Stomach (tissue), 9 donors: Measurements from ENCODE around the gene IWS1. TPM values are rescaled to one million over a fixed set of nuclear protein-coding genes. Genes with fewer than 3 reads are reported as not detected.

Experiments
- DNase-seq, 2 donors: peaks; one replicate each; pipeline versions ENCODE4 v3.0.0 to v3.0.0-alpha.2; 2013 to 2019
- H3K27ac ChIP-seq, 5 donors: fragments of 200-600 bp in 4 of 5; sonication (generic) in 4 of 5; one replicate each; pipeline ENCODE4 v1.5.1; 2013 to 2019; ENCODE audit warnings: mild to moderate bottlenecking in 1 of 5, moderate library complexity in 1 of 5
- H3K27me3 ChIP-seq, 3 donors: fragments of 200-600 bp; sonication (generic); one replicate each; pipeline ENCODE4 v1.5.1; 2017 to 2019; ENCODE audit warnings: mixed run types in 1 of 3
- H3K36me3 ChIP-seq, 4 donors: fragments of 200-600 bp; sonication (generic); 1 replicate in 3 of 4; 2 replicates in 1 of 4; pipeline ENCODE4 v1.5.1; 2016 to 2019
- H3K4me1 ChIP-seq, 4 donors: fragments of 200-600 bp; sonication (generic); one replicate each; pipeline ENCODE4 v1.5.1; 2016 to 2019
- H3K4me3 ChIP-seq, 4 donors: fragments of 200-600 bp; sonication (generic) in 3 of 4; one replicate each; pipeline ENCODE4 v1.5.1; 2016 to 2019; ENCODE audit warnings: mild to moderate bottlenecking in 1 of 4
- H3K9me3 ChIP-seq, 4 donors: fragments of 200-600 bp; sonication (generic); one replicate each; pipeline ENCODE4 v1.5.1; 2016 to 2019
- EP300 ChIP-seq: sonication (generic); formaldehyde crosslinking; IDR thresholded peaks from one replicate; pipeline ENCODE4 v1.6.1; 2017; ENCODE audit warnings: antibody characterized with exemption
- POLR2A ChIP-seq, 4 donors: fragments of 450-650 bp; IDR thresholded peaks; one replicate each; pipeline ENCODE4 v1.6.1; 2016; ENCODE audit warnings: antibody characterized with exemption in 4 of 4, control low read depth in 2 of 4, mild to moderate bottlenecking in 1 of 4, moderate library complexity in 1 of 4
- POLR2AphosphoS5 ChIP-seq, 3 donors: sonication (generic); formaldehyde crosslinking; IDR thresholded peaks; one replicate each; pipeline ENCODE4 v1.6.1; 2016; ENCODE audit warnings: antibody characterized with exemption in 3 of 3
- WGBS, 5 donors: extraction: QIAGEN DNeasy Blood & Tissue Kit in 3 of 5; methylation state at CpG; one replicate each; pipeline versions ENCODE4 v1.1.5 to v1.1.7; 2013 to 2018; 5-methylcytosine and 5-hydroxymethylcytosine counted together
- intact Hi-C: fragments of 100-400 bp; cut with DNase I; formaldehyde crosslinking; loops from one replicate; pipeline ENCODE4 v1.15.1; 2023; ENCODE audit warnings: low total_unique reads
- polyA plus RNA-seq, 3 donors: library from polyadenylated mRNA; stranded (reverse); fragments of 200-250 nt; gene quantifications; one replicate each; pipeline ENCODE4 v1.2.3, GENCODE V29; 2013
- total RNA-seq, 5 donors: library from RNA; depleted of rRNA; stranded (reverse); fragments of >200 nt; gene quantifications; one replicate each; pipeline versions ENCODE4 v1.1.0 to v1.2.3, GENCODE V29; 2014 to 2016
- TF ChIP-seq, protein P1 (sequence below), 7 experiments: fragments of 450-650 bp in 4 of 7; fragments of 200-600 bp in 3 of 7; sonication (generic) in 3 of 7; IDR thresholded peaks; one replicate each; pipeline ENCODE4 v1.5.1; 2016 to 2019; ENCODE audit warnings: antibody characterized with exemption in 7 of 7, control low read depth in 2 of 7, mild to moderate bottlenecking in 1 of 7
- donor health status: healthy with polysubstance abuse.
- donor health status: Bipolar disorder and iron deficiency.
- donor health status: healthy.

Gene IWS1
- total and polyA plus RNA-seq, 8 donors: 18.7 to 145 (median 36.4) TPM

DNA sequence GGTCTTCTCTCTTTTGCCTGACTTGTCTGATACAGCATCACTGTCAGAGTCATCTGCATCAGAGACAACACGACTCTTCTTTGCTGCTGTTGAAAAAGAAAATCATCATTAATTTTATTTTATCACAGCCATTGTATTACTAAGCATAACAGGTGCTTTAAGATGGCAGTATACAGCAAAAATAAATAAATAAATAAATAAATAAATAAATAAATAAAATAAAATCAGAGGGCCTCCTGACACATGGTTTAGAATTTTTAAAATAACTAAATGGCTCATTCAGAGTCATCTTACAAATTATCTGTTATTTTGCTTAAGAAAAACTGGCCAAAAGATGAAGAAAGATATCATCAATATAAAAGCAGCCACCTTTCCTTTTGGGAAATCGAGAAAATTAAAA is 22.8 kb downstream of the IWS1 start:
- H3K4me1 ChIP-seq: peaks cover 4 to 30% (median 13%) of the 10 kb centered on the region in 4 donors
- no peaks in the 10 kb centered on the region for H3K9me3 ChIP-seq
- intact Hi-C loops: no loop called here
- no peak overlapping the region for H3K27ac ChIP-seq
- no peaks in the 10 kb centered on the region for H3K27me3 ChIP-seq
- TF ChIP-seq, protein P1, sequence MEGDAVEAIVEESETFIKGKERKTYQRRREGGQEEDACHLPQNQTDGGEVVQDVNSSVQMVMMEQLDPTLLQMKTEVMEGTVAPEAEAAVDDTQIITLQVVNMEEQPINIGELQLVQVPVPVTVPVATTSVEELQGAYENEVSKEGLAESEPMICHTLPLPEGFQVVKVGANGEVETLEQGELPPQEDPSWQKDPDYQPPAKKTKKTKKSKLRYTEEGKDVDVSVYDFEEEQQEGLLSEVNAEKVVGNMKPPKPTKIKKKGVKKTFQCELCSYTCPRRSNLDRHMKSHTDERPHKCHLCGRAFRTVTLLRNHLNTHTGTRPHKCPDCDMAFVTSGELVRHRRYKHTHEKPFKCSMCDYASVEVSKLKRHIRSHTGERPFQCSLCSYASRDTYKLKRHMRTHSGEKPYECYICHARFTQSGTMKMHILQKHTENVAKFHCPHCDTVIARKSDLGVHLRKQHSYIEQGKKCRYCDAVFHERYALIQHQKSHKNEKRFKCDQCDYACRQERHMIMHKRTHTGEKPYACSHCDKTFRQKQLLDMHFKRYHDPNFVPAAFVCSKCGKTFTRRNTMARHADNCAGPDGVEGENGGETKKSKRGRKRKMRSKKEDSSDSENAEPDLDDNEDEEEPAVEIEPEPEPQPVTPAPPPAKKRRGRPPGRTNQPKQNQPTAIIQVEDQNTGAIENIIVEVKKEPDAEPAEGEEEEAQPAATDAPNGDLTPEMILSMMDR (IDR thresholded peaks at IDR 0.05): no peak
- TF ChIP-seq POLR2A (IDR thresholded peaks at IDR 0.05) (no peak), POLR2AphosphoS5 (IDR thresholded peaks at IDR 0.05) (no peak), EP300 (no peak)
- peaks cover 33 to 73% (median 71%) of the 10 kb centered on the region in 4 donors for H3K36me3 ChIP-seq
- H3K4me3 ChIP-seq: no peak overlapping the region
- no peak for DNase-seq
- 95 to 98% (median 96%) methylated on average over 2 of the region's 2 CpGs for WGBS, 5 donors

DNA sequence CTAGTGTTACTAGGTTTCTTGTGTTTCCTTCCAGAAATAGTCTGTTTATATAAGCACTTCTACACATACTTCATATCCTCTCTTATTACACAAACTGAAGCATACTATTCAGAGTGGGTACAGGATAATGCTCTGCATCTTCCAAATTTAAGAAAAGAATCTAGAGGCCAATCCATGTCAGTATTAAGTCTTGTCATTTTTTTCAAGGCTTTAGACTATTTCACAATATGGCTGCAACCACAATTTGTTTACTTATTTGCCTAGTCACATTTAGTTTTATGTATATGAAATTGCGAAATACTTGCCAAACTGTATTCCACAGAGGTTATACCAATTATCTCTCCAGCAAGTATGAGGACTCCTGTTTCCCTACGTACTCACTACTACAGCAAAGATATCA is 27.9 kb downstream of the IWS1 start:
- DNase-seq: no peak
- H3K27me3 ChIP-seq: no peaks in the 10 kb centered on the region
- no peak overlapping the region for H3K27ac ChIP-seq
- peaks cover 0 to 7% (median 0%) of the 10 kb centered on the region in 4 donors for H3K4me1 ChIP-seq
- peaks cover 28 to 100% (median 98%) of the 10 kb centered on the region in 4 donors for H3K36me3 ChIP-seq
- intact Hi-C loops: no loop called here
- TF ChIP-seq POLR2AphosphoS5 (IDR thresholded peaks at IDR 0.05): no peak
- no peak for TF ChIP-seq EP300
- TF ChIP-seq, protein P1 (IDR thresholded peaks at IDR 0.05): no peak
- TF ChIP-seq POLR2A (IDR thresholded peaks at IDR 0.05): no peak
- H3K9me3 ChIP-seq: no peaks in the 10 kb centered on the region
- H3K4me3 ChIP-seq: no peak overlapping the region
- WGBS, 5 donors: 62 to 82% (median 73%) methylated on average over 2 of the region's 2 CpGs

DNA sequence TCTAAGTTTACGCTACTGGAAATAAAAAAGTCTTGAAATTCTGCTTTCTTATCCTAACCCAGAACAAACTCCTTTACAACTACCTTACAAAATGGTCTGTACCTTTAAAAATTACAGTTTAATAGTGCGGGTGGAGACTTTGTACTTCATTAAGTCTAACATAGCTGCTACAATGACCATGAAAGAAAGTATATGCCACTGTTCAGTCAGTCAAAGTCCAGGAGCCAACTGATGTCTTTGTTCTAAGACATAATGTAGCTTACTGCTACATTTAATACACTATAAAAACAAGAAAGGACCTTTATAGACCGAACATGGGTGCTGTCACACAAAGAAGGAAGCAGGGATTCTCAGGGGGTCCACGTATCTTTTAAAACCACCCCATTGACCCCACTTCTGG is 36.0 kb downstream of the IWS1 start:
- Histone ChIP-seq H3K9me3 (no peaks in the 10 kb centered on the region), H3K4me3 (no peak overlapping the region), H3K27me3 (no peaks in the 10 kb centered on the region), H3K27ac (no peak overlapping the region), H3K36me3 (peaks cover 67 to 100% (median 99%) of the 10 kb centered on the region in 4 donors), H3K4me1 (peaks cover 0 to 14% (median 3%) of the 10 kb centered on the region in 4 donors)
- no peak for DNase-seq
- intact Hi-C loops: no loop called here
- TF ChIP-seq EP300 (no peak), POLR2A (IDR thresholded peaks at IDR 0.05) (no peak), POLR2AphosphoS5 (IDR thresholded peaks at IDR 0.05) (no peak)
- TF ChIP-seq, protein P1 (IDR thresholded peaks at IDR 0.05): no peak
- 89 to 94% (median 91%) methylated on average over 4 of the region's 4 CpGs for WGBS, 5 donors

DNA sequence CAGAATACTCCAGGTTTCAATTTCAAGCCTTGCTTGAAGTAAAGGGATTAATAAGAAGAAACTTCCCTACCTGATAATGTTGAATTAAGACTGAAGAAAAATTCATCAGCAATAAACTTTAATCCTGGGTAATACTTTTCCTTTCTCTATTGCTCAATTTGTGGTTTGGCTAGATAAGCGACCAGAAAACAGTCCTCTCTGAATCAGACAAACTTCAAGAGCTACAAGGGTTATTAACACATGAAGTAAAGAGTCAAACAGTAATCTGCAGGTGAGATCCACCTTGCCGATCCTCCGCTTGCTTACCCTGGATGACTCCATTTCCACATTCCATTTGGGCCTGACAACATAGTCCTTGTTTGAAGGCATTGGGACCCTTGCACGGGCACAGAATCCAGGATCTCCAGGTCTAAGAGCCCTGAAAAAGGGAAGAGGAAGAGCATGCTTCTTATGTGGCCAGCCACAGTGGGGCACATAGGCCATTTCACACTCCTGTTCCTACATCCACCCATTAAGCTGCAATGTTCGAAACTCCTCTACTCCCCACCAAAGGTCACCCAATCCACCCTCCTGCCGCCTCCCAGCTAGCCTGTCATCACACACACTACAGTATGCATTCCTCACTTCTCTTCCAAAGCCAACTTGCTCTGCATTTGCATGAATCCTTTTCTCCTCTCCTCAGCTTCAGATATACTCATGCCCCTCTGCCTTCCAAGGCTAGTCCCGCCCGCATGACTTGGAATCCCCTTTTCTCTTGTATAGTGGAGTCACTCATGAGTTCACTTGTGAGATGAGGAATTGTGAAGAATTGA is 39.8 kb downstream of the IWS1 start:
- TF ChIP-seq POLR2A (IDR thresholded peaks at IDR 0.05) (no peak), POLR2AphosphoS5 (IDR thresholded peaks at IDR 0.05) (no peak), EP300 (no peak)
- TF ChIP-seq, protein P1 (IDR thresholded peaks at IDR 0.05): no peak
- no peaks in the 10 kb centered on the region for H3K27me3 ChIP-seq
- peaks cover 61 to 100% (median 99%) of the 10 kb centered on the region in 4 donors for H3K36me3 ChIP-seq
- no peak overlapping the region for H3K4me3 ChIP-seq
- intact Hi-C loops: no loop called here
- no peaks in the 10 kb centered on the region for H3K9me3 ChIP-seq
- H3K4me1 ChIP-seq: peaks cover 0 to 14% (median 3%) of the 10 kb centered on the region in 4 donors
- DNase-seq: no peak
- no peak overlapping the region for H3K27ac ChIP-seq
- WGBS, 5 donors: 81 to 85% (median 84%) methylated on average over 8 of the region's 8 CpGs
